Stimulated activated CD4-positive, alpha-beta T cell treated with anti-CD3 and anti-CD28 coated beads, Interleukin-15, amount 100 ng/mL, for 1 hour (primary cell): ENCODE measurements around the gene MRPL14.

Experiments
- DNase-seq, 2 donors: peaks; one replicate each; pipeline ENCODE4 v3.0.0-alpha.2; 2020; ENCODE audit warnings: low read depth in 1 of 2, low spot score in 1 of 2

Gene MRPL14

GRCh38 chr6:44067173-44068139 lies 59.8 kb downstream of the MRPL14 start:
- DNase-seq, result no peak

GRCh38 chr6:44066394-44067172 lies 60.7 kb downstream of the MRPL14 start:
- DNase-seq, result no peak

GRCh38 chr6:44065443-44066140 lies 61.7 kb downstream of the MRPL14 start:
- no peak for DNase-seq

- DNase-seq, result no peak
Observed at GRCh38 chr6:44064948-44065272, 62.3 kb downstream of the MRPL14 start.

GRCh38 chr6:44064089-44064947 lies 62.9 kb downstream of the MRPL14 start:
- DNase-seq, result no peak

- DNase-seq, result no peak
Observed at GRCh38 chr6:44063561-44064059, 63.6 kb downstream of the MRPL14 start.
